Measurements from ENCODE around the gene POMT2.
"Not testable (repeated sequence)": the region's sequence is repeated elsewhere in the genome, so short reads cannot be mapped to it uniquely, and the experiment has no call there.

The POMT2 gene

GRCh38 chr14:77324816-77325745 is 4.4 kb upstream of the POMT2 start:
- DNase-seq (ENCODE audit: low read depth) = no peak

GRCh38 chr14:77324289-77324688 is 3.6 kb upstream of the POMT2 start:
- no peak for DNase-seq (ENCODE audit: low read depth)

GRCh38 chr14:77323571-77323970 is 2.9 kb upstream of the POMT2 start:
- no peak for DNase-seq (ENCODE audit: low read depth)

- no peak for DNase-seq (ENCODE audit: low read depth)
Measured at GRCh38 chr14:77322951-77323350, 2.3 kb upstream of the POMT2 start.

- DNase-seq (ENCODE audit: low read depth) = no peak
Measured at GRCh38 chr14:77322250-77322902, 1.7 kb upstream of the POMT2 start.

- DNase-seq (ENCODE audit: low read depth) = no peak
Measured at GRCh38 chr14:77319422-77319821, 1.3 kb downstream of the POMT2 start.

GRCh38 chr14:77318756-77319155 is 1.9 kb downstream of the POMT2 start:
- DNase-seq (ENCODE audit: low read depth) = not testable (repeated sequence)

- no peak for DNase-seq (ENCODE audit: low read depth)
Measured at GRCh38 chr14:77318006-77318553, 2.6 kb downstream of the POMT2 start.

- DNase-seq (ENCODE audit: low read depth) = no peak
Measured at GRCh38 chr14:77316872-77317301, 3.8 kb downstream of the POMT2 start.

- no peak for DNase-seq (ENCODE audit: low read depth)
Measured at GRCh38 chr14:77316195-77316505, 4.5 kb downstream of the POMT2 start.

- DNase-seq (ENCODE audit: low read depth) = no peak
Measured at GRCh38 chr14:77314539-77315457, 5.9 kb downstream of the POMT2 start.

- peak; percentile 99 for DNase-seq (ENCODE audit: low read depth)
Measured at GRCh38 chr14:77314043-77314442, 6.6 kb downstream of the POMT2 start.

GRCh38 chr14:77313371-77313770 is 7.3 kb downstream of the POMT2 start:
- DNase-seq (ENCODE audit: low read depth) = peak; percentile 64

GRCh38 chr14:77311217-77311616 is 9.5 kb downstream of the POMT2 start:
- DNase-seq (ENCODE audit: low read depth) = peak; percentile 82

- no peak for DNase-seq (ENCODE audit: low read depth)
Measured at GRCh38 chr14:77310026-77310425, 10.7 kb downstream of the POMT2 start.

- DNase-seq (ENCODE audit: low read depth) = no peak
Measured at GRCh38 chr14:77309131-77309530, 11.6 kb downstream of the POMT2 start.

- DNase-seq (ENCODE audit: low read depth) = no peak
Measured at GRCh38 chr14:77306851-77307496, 13.7 kb downstream of the POMT2 start.

- DNase-seq (ENCODE audit: low read depth) = no peak
Measured at GRCh38 chr14:77306416-77306815, 14.3 kb downstream of the POMT2 start.

- DNase-seq (ENCODE audit: low read depth) = no peak
Measured at GRCh38 chr14:77305696-77306095, 15.0 kb downstream of the POMT2 start.

- peak; percentile 98 for DNase-seq (ENCODE audit: low read depth)
Measured at GRCh38 chr14:77303417-77304156, 17.1 kb downstream of the POMT2 start.

GRCh38 chr14:77302926-77303325 is 17.8 kb downstream of the POMT2 start:
- peak; percentile 84 for DNase-seq (ENCODE audit: low read depth)

Data from amniotic epithelial cell (primary cell).